ACC112 (cell line): ENCODE measurements around the gene WFDC10A.
"Not testable (repeated sequence)": the region's sequence is repeated elsewhere in the genome, so short reads cannot be mapped to it uniquely, and the experiment has no call there.

Source experiments
- H2AFZ ChIP-seq: fragments of 200-600 bp; sonication (generic); one replicate; pipeline ENCODE4 v1.6.0; 2017; ENCODE audit warnings: antibody characterized with exemption, low read length; ENCODE audit not compliant: unreplicated experiment
- H3K27ac ChIP-seq: fragments of 200-600 bp; sonication (generic); 2 replicates; pipeline ENCODE4 v1.5.1; 2014; ENCODE audit warnings: low read depth, mild to moderate bottlenecking, antibody characterized with exemption, low read length, moderate library complexity
- H3K27me3 ChIP-seq: fragments of 200-600 bp; sonication (generic); 2 replicates; pipeline ENCODE4 v1.6.1; 2014; ENCODE audit warnings: mild to moderate bottlenecking, antibody characterized with exemption, low read length, moderate library complexity, mixed read lengths; ENCODE audit not compliant: insufficient read depth
- H3K36me3 ChIP-seq: fragments of 200-600 bp; sonication (generic); 2 replicates; pipeline ENCODE4 v1.6.1; 2016; ENCODE audit warnings: mild to moderate bottlenecking, antibody characterized with exemption, low read length, moderate library complexity, mixed read lengths; ENCODE audit not compliant: insufficient read depth
- H3K4me1 ChIP-seq: fragments of 200-600 bp; sonication (generic); one replicate; pipeline ENCODE4 v1.6.1; 2016; ENCODE audit warnings: low read length, mixed read lengths; ENCODE audit not compliant: insufficient read depth, unreplicated experiment, control insufficient read depth
- H3K4me3 ChIP-seq: fragments of 200-600 bp; sonication (generic); 2 replicates; pipeline ENCODE4 v1.5.1; 2014; ENCODE audit warnings: mild to moderate bottlenecking, low read depth, low read length
- H3K79me2 ChIP-seq: fragments of 200-600 bp; sonication (generic); one replicate; pipeline ENCODE4 v1.6.0; 2016; ENCODE audit warnings: low read length; ENCODE audit not compliant: control insufficient read depth, unreplicated experiment, insufficient read depth

WFDC10A gene

DNA sequence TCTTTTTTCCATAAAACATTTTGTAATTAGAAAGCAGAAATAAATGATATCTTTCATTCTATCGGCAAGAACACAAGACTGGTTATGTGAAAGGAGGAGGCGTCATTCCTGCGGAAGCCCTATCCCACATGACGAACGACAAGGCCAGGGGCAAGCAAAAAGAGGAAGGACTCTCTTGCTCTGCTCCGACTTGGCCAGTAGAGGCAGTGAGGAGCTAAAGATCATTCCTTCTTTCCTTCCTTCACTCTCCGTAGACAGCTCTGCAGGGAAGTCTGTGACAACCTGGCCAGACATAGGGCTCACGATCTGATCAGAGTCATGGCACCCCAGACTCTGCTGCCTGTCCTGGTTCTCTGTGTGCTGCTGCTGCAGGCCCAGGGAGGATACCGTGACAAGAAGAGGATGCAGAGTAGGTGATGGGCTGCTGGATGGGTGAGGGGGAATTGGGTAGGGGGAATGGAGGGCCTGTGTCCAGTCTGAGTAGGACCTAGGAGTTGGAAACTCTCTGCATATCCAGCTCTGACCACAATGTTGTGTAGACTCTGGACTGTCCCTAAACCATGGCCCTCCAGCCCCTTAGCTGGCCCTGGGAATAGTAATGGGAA, at the start of gene WFDC10A:
Gene WFDC10A (plus strand): TSS at position 244 of the 605 bp plus-strand sequence. CDS start 75 bp downstream, at position 319.
- H3K36me3 ChIP-seq: no peaks in the 10 kb centered on the region
- no peaks in the 10 kb centered on the region for H3K4me1 ChIP-seq
- H3K27ac ChIP-seq: no peak within 1 kb of the TSS
- no peak within 1 kb of the TSS for H3K4me3 ChIP-seq
- no peaks in the 10 kb centered on the region for H3K79me2 ChIP-seq
- H3K27me3 ChIP-seq: peaks cover 21% of the 10 kb centered on the region
- no peak within 1 kb of the TSS for H2AFZ ChIP-seq

DNA sequence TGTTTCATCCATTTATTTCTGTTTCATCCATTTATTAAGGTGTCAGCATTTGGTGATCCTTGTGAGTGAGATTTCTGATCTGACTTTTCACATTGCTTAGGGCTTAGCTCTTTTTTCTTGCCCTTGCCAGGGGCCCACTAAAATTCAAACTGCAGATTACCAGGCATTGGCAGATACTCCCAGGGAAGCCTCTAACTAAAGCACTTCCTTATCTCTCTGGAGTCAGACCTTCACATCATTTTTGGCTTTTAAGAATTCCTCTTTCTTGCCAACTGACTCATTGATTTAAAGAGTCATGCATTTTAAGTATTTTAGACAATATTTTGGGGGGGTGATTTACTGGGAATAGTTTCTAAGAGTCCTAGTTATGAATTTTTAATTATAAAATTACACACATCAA, 47.8 kb upstream of the WFDC10A start:
- H3K27me3 ChIP-seq: 0 out of 2 replicates have a peak, but pooled peaks cover 3% of the 10 kb centered on the region
- no peak overlapping the region for H3K27ac ChIP-seq
- no peak overlapping the region for H2AFZ ChIP-seq
- no peaks in the 10 kb centered on the region for H3K79me2 ChIP-seq
- no peaks in the 10 kb centered on the region for H3K4me1 ChIP-seq
- H3K4me3 ChIP-seq: no peak overlapping the region
- no peaks in the 10 kb centered on the region for H3K36me3 ChIP-seq

DNA sequence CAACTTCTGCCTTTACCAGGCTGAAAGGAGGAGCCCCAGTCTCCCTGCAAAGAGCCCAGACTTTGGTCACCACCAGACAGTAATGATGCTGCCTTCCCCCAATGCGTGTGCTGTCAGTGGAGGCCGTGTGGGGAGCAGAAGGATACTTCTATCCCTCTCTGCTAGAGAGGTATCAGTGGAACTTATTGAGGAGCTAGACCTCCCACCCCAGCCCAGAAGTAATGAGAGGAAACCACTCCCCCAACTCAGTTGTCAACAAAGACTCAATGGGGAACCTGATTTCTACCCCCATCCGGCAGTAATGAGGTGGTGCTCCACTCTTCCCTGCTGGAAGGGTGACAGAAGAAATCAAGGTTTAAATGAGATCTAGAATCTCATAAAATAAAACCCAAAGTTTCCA, 46.0 kb upstream of the WFDC10A start:
- no peaks in the 10 kb centered on the region for H3K4me1 ChIP-seq
- H3K36me3 ChIP-seq: no peaks in the 10 kb centered on the region
- no peak overlapping the region for H2AFZ ChIP-seq
- 0 out of 2 replicates have a peak, but pooled peaks cover 3% of the 10 kb centered on the region for H3K27me3 ChIP-seq
- no peak overlapping the region for H3K27ac ChIP-seq
- no peak overlapping the region for H3K4me3 ChIP-seq
- H3K79me2 ChIP-seq: no peaks in the 10 kb centered on the region

DNA sequence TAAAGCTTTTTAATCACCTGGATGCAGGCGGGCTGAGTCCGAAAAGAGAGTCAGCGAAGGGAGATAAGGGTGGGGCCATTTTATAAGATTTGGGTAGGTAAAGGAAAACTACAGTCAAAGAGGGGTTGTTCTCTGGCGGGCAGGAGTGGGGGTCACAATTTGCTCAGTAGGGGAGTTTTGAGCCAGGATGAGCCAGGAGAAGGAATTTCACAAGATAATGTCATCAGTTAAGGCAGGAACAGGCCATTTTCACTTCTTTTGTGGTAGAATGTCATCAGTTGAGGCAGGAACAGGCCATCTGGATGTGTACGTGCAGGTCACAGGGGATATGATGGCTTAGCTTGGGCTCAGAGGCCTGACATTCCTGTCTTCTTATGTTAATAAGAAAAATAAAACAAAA, 45.2 kb upstream of the WFDC10A start:
- not testable (repeated sequence) for H3K79me2 ChIP-seq, H3K4me3 ChIP-seq, H2AFZ ChIP-seq, H3K27ac ChIP-seq, H3K36me3 ChIP-seq, H3K27me3 ChIP-seq, H3K4me1 ChIP-seq

DNA sequence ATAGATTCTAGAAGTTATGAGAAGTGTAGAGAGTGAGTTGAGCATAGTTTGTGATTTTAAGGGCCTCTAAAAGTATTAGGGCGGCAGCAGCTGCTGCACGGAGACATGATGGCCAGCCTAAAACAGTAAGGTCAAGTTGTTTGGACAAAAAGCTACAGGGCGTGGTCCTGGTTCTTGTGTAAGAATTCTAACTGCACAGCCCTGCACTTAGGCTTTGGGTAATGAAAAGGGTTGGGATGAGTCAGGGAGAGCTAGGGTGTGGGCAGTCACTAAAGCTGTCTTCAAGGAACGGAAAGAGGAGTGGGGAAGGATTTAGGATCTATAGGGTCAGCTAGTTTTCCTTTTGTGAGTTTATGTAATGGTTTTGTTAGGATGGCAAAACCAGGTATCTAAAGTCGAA, 43.6 kb upstream of the WFDC10A start:
- not testable (repeated sequence) for H3K4me3 ChIP-seq, H3K79me2 ChIP-seq, H3K36me3 ChIP-seq, H3K4me1 ChIP-seq, H3K27me3 ChIP-seq, H3K27ac ChIP-seq, H2AFZ ChIP-seq

DNA sequence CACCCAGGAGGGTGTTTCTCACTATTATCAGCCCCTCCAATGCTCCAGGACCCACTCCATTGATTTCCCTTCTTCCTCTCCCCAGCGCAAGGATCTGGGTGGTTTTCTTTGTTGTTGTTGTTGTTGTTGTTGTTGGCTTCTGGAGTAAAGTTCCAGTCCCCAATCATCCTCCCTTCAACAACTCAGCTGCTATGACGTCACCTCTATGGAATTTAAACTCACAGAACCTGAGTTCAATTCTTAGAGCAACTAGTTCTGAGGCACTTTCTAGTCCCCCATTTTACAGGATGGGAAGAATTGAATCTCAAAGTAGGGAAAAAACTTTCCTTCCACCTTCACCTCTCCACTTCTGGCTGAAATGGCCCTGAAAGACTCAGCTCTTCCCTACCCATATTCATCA, 40.7 kb upstream of the WFDC10A start:
- H3K4me1 ChIP-seq: no peaks in the 10 kb centered on the region
- no peak overlapping the region for H3K27ac ChIP-seq
- H2AFZ ChIP-seq: no peak overlapping the region
- no peaks in the 10 kb centered on the region for H3K36me3 ChIP-seq
- H3K4me3 ChIP-seq: no peak overlapping the region
- 0 out of 2 replicates have a peak, but pooled peaks cover 5% of the 10 kb centered on the region for H3K27me3 ChIP-seq
- H3K79me2 ChIP-seq: no peaks in the 10 kb centered on the region

DNA sequence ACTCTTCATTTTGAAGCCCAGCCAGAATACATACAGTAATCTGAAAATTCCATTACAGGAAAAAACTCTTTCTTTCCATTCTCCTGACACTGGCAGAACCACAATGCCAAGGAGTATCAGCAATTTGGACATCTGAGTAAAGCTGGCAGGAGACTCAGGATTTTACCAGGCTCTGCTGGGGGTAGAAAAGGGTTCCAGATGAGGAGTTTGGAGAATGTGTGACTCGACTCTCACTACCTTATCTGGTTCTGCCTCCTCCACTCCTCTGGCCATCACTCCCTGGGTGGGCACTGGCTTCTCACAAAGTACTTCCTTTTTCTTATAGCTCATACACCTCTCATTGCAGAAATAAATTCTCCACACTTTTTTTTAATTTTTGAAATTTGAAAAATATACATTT, 39.8 kb upstream of the WFDC10A start:
- H3K79me2 ChIP-seq: no peaks in the 10 kb centered on the region
- H3K36me3 ChIP-seq: no peaks in the 10 kb centered on the region
- H2AFZ ChIP-seq: no peak overlapping the region
- no peak overlapping the region for H3K27ac ChIP-seq
- no peak overlapping the region for H3K4me3 ChIP-seq
- H3K4me1 ChIP-seq: no peaks in the 10 kb centered on the region
- peaks cover 6% of the 10 kb centered on the region; the same call in 1 of the 2 replicates for H3K27me3 ChIP-seq

DNA sequence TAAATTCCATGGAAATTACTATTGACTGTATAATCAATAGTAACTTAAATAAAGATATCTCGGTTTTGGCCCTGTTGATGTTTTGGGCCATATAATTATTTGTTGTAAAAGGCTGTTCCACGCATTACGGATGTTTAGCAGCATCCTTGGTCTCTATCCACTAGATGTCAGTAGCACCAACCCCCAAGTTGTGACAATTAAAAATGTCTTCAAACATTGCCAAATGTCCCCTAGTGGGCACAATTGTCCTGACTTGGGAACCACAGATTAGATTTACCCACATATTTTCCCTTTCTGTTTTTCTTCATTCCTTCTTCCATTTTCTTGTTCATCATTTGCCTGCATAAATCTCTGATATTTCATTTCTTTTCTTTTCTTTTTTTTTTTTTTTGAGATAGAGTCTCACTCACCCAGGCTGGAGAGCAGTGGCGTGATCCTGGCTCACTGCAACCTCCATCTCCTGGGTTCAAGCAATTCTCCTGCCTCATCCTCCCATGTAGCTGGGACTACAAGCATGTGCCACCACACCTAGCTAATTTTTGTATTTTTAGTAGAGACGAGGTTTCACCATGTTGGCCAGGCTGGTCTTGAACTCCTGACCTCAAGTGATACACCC, 36.9 kb upstream of the WFDC10A start:
- Histone ChIP-seq H3K4me3 (no peak overlapping the region), H3K4me1 (no peaks in the 10 kb centered on the region), H3K27ac (no peak overlapping the region), H3K79me2 (no peaks in the 10 kb centered on the region), H3K27me3 (peaks cover 20% of the 10 kb centered on the region; the same call in 1 of the 2 replicates), H3K36me3 (no peaks in the 10 kb centered on the region), H2AFZ (no peak overlapping the region)

DNA sequence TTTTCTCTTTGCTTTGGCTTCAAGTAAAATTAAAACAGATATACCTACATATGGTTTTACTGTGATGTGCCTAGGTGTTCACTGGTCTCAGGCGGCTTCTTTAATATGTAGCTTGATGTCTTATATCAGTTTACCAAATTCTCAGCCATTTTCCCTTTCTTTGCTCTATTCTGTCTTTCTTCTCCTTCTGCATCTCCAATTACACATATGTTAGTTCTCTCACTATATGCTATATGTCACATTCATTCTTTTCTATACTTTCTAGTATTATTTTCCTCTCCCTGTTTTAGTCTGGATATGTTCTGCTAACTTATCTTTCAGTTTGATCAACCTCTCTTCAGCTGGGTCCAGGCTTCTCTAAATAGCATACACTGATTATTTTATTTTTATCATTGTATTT, 36.0 kb upstream of the WFDC10A start:
- peaks cover 29% of the 10 kb centered on the region; the same call in 1 of the 2 replicates for H3K27me3 ChIP-seq
- no peak overlapping the region for H2AFZ ChIP-seq
- no peak overlapping the region for H3K27ac ChIP-seq
- no peak overlapping the region for H3K4me3 ChIP-seq
- no peaks in the 10 kb centered on the region for H3K4me1 ChIP-seq
- no peaks in the 10 kb centered on the region for H3K36me3 ChIP-seq
- no peaks in the 10 kb centered on the region for H3K79me2 ChIP-seq

DNA sequence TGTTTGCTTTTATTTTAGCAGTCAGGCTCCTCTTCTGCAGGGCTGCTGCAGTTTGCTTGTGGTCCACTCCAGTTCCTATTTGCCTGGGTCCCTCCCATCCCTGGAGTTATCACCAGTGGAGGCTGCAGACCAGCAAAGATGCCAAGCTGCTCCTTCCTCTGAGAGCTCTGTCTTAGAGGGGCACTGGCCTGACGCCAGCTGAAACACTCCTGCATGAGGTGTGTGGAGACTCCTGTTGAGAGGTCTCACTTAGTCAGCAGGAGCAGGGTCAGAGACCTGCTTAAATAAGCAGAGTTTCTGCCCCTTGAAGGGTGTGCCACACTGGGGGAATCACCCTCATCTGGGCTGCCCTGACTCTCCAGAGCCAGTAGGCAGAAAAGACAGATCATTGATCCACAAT, 34.3 kb upstream of the WFDC10A start:
- H2AFZ ChIP-seq: no peak overlapping the region
- H3K4me1 ChIP-seq: no peaks in the 10 kb centered on the region
- no peaks in the 10 kb centered on the region for H3K36me3 ChIP-seq
- H3K79me2 ChIP-seq: no peaks in the 10 kb centered on the region
- H3K27ac ChIP-seq: no peak overlapping the region
- no peak overlapping the region for H3K4me3 ChIP-seq
- H3K27me3 ChIP-seq: peaks cover 34% of the 10 kb centered on the region; the same call in 1 of the 2 replicates

DNA sequence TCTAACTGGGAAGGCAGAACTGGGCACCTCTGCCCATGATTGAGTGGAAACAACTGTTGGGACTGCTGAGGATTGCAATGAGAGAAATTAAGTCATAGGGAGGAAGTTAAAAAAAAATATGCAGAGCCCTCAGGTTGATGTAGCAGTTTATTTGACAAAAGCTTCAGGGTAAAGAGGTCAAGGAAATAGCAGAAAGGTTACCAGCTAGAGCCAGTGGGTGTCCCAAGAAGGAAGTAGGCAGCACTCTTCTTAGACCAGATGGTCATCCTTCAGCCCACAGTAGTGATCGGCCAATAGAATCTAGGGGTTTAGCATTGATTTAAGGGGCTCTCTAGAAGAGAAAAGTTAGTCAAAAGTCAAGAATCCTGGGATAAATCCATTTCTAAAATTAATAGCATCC, 21.7 kb upstream of the WFDC10A start:
- H3K36me3 ChIP-seq: no peaks in the 10 kb centered on the region
- H3K27ac ChIP-seq: no peak overlapping the region
- H3K79me2 ChIP-seq: no peaks in the 10 kb centered on the region
- peaks cover 12% of the 10 kb centered on the region for H3K4me1 ChIP-seq
- no peak overlapping the region for H3K4me3 ChIP-seq
- 0 out of 2 replicates have a peak, but pooled peaks cover 10% of the 10 kb centered on the region for H3K27me3 ChIP-seq
- no peak overlapping the region for H2AFZ ChIP-seq
